Neuron (in vitro differentiated cells): ENCODE measurements around the gene CDCA3.

Experiments used
- H2AFZ ChIP-seq: one replicate; pipeline ENCODE4 v1.6.1; 2013; ENCODE audit warnings: low read depth, mild to moderate bottlenecking, inconsistent platforms, low read length, moderate library complexity
- H3K27me3 ChIP-seq: one replicate; pipeline ENCODE4 v1.6.1; 2013; ENCODE audit warnings: low read length; ENCODE audit not compliant: insufficient read depth
- H3K36me3 ChIP-seq: one replicate; pipeline ENCODE4 v1.6.1; 2013; ENCODE audit warnings: low read length; ENCODE audit not compliant: insufficient read depth
- H3K4me1 ChIP-seq: one replicate; pipeline ENCODE4 v1.6.1; 2013; ENCODE audit warnings: low read length; ENCODE audit not compliant: insufficient read depth
- H3K4me3 ChIP-seq: 2 replicates; pipeline ENCODE4 v1.5.1; 2013; ENCODE audit warnings: mild to moderate bottlenecking, low read length, moderate library complexity
- H3K9me3 ChIP-seq: one replicate; pipeline ENCODE4 v1.6.1; 2013; ENCODE audit warnings: low read length

Gene CDCA3

DNA sequence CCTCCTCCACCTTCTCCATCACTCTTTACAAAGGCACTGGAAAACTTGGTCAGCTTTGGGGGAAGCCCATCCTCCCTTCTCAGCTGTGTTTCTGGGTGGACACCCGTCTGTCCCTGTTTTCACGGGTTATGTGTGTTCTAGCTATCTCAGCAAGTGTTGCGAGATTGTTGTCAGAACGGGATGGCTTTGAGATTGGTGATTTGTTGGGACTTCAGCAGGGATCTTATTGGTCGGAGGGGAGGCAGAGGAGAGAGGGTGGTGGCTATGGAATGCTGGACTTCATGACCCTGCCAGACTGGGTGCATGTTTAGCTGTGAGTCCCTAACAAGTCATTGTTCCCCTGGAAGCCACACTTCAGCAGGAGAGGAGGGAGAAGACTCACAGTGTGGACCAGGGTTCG, 3.0 kb upstream of the CDCA3 start:
- no peaks in the 10 kb centered on the region for H3K27me3 ChIP-seq
- H3K36me3 ChIP-seq: peaks cover 44% of the 10 kb centered on the region
- no peaks in the 10 kb centered on the region for H3K9me3 ChIP-seq
- no peak overlapping the region for H2AFZ ChIP-seq
- H3K4me1 ChIP-seq: peaks cover 27% of the 10 kb centered on the region
- H3K4me3 ChIP-seq: no peak overlapping the region

DNA sequence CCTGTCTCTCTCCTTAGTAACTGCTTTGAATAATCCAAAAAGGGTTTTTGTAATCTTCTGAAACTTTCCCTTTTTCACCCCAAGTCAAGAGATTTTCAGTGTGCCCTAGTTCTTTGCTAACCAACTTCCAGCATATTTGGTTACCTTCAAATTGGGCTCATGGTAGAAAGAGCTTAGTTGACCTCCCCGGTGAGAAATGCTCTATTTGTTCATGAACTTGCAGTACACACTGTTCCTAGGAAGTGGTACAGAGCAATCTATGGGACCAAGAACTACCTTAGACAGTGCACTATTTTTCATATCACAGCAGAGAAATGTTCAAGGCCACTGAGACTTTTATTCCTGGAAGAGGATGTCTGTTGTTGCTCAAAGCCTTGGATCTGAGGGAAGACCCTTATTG, 2.5 kb upstream of the CDCA3 start:
- peaks cover 43% of the 10 kb centered on the region for H3K36me3 ChIP-seq
- peaks cover 27% of the 10 kb centered on the region for H3K4me1 ChIP-seq
- no peaks in the 10 kb centered on the region for H3K27me3 ChIP-seq
- H3K4me3 ChIP-seq: peak overlapping the region; percentile 59
- no peaks in the 10 kb centered on the region for H3K9me3 ChIP-seq
- H2AFZ ChIP-seq: no peak overlapping the region

DNA sequence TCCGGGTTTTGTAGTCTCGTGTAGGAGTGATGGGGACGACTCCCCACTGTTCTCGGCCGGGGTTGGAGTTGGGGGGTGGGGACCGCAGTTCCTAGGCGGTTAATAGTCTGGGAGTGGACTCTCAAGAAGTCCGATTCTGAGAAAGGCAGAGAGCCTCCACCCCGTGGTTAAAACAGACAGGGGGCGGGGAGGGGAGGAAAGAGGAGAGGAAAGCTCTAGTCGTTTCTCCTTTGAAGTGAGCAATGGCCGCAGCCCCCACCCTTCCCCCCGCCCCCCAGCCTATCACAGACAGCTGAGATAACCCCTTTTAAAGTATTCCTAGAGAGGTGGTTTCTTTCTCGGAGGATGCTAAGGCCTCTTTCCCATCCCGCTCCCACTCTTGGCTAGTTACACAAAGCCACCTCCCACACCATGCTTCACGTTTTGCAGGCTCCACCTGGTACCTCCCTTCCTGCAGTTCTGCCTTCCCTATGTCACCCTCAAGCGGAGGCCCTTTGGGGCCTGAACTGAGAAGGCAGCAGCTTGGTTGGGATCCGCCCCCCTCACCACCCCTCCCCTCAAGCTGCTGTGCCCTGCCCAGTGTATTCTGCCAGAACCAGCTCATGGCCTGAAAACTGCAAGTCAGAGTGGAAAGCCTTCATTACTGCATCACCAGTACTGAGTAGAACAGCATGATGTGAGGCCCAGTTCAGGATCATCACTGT, 1.7 kb upstream of the CDCA3 start:
- H3K9me3 ChIP-seq: no peaks in the 10 kb centered on the region
- peak overlapping the region; percentile 59 for H3K4me3 ChIP-seq
- H3K27me3 ChIP-seq: no peaks in the 10 kb centered on the region
- H2AFZ ChIP-seq: no peak overlapping the region
- peaks cover 41% of the 10 kb centered on the region for H3K36me3 ChIP-seq
- peaks cover 27% of the 10 kb centered on the region for H3K4me1 ChIP-seq

DNA sequence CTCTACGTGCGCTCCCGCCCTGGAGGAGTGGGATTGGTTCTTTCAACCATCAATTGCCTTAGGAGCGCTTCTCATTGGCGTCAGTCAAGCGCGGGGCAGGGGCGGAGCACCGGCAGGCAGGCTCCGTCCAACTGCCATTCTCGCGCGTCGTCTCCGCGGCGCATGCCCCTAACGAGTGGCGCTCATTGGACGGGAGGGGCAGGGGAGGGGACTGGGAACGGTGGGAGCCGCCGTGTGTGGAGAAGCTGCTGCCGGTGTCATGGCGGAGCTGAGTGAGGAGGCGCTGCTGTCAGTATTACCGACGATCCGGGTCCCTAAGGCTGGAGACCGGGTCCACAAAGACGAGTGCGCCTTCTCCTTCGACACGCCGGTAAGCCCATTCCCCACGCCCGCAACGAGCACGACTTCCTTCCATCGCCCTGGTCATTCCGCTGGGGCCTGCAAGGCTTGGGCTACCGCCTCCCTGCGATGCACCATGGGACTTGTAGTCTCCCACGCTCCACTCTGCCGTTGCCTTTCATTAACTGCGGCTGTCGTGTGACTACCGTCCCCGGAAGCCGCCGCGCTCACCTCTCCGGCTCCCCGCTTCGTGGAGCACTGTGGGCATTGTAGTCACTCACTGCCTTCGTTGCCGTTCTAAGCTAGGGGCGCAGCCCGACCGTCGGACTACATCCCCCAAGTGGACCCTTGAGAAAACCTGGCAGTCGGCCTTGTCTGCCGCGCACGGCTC, 1.0 kb upstream of the CDCA3 start, which contains the start of gene USP5:
Gene USP5, plus strand, starts transcription at position 230 of the 730 bp plus-strand sequence. Its CDS starts 30 bp downstream, at position 260.
- Histone ChIP-seq H3K4me3 (peak within 1 kb of the TSS; percentile 59), H2AFZ (peak within 1 kb of the TSS; percentile 8), H3K4me1 (peaks cover 27% of the 10 kb centered on the region), H3K36me3 (peaks cover 41% of the 10 kb centered on the region), H3K27me3 (no peaks in the 10 kb centered on the region), H3K9me3 (no peaks in the 10 kb centered on the region)

DNA sequence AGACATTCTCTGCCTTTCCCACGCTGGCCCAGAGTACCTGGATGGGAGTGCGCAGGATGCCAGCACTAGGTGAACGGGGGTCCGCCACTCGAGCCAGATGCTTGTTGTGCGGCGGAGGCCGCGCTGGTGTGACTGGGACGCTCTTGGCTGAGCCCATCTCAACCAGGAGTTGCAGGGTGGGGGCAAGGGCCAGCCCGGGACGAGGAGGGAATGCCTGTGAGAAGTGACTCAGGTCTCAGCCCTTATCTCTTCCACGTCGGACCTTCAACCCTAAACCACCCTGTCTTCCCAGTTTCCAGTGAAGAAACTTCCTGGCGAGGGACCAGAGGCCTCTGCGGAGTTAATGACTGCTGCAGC, 312 bp downstream of the CDCA3 start:
- Histone ChIP-seq H3K4me3 (peak overlapping the region; percentile 59), H3K36me3 (peaks cover 43% of the 10 kb centered on the region)

DNA sequence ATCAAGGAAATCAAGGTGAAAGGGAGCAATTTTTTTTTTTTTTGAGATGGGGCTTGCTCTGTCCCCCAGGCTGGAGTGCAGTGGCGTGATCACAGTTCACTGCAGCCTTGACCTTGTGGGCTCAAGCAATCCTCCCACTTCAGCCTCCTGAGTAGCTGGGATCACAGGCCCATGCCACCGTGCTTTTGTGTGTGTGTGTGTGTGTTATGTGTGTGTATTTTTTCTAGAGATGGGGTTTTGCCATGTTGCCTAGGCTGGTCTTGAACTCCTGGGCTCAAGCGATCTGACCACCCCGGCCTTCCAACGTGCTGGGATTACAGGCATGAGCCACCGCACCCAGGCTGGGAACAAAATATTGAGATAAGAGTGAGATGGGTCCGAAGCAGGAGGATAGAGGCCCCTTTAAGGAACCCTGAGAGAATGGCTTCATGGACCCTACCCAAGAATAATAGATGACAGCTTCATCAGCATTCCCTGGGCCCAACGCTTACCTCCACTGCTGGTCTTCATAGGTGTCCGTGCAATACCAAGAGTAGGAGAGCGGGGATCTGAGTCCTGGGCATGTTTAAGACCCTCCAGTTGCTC, 1.0 kb downstream of the CDCA3 start:
- H3K9me3 ChIP-seq: no peaks in the 10 kb centered on the region
- peaks cover 46% of the 10 kb centered on the region for H3K36me3 ChIP-seq
- peaks cover 27% of the 10 kb centered on the region for H3K4me1 ChIP-seq
- H2AFZ ChIP-seq: no peak overlapping the region
- peak overlapping the region; percentile 59 for H3K4me3 ChIP-seq
- H3K27me3 ChIP-seq: no peaks in the 10 kb centered on the region

More for the DNA sequence above, 312 bp downstream of the CDCA3 start:
- Histone ChIP-seq H2AFZ (no peak overlapping the region), H3K9me3 (no peaks in the 10 kb centered on the region), H3K4me1 (peaks cover 27% of the 10 kb centered on the region), H3K27me3 (no peaks in the 10 kb centered on the region)

DNA sequence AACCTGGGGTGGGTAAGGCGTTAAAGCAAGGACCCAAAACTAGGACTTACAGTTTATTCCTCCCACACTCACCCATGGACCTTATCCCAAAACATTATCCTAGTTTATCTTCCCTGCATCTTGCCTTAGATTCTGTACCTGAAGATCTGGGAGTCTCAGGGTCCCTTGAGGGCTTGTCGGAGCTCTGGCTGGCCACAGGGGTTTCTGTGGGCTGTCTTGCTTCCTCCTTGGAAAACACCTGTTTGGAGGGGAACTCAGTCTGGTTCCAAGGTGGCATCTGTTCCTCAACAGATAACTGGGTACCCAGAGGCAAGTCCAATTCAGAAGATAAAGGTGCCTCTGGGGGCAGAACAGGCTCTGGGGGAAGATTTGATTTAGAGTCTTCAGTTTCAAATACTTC, 1.7 kb downstream of the CDCA3 start:
- Histone ChIP-seq H3K4me3 (no peak overlapping the region), H2AFZ (no peak overlapping the region), H3K27me3 (no peaks in the 10 kb centered on the region), H3K4me1 (peaks cover 27% of the 10 kb centered on the region), H3K9me3 (no peaks in the 10 kb centered on the region), H3K36me3 (peaks cover 52% of the 10 kb centered on the region)

DNA sequence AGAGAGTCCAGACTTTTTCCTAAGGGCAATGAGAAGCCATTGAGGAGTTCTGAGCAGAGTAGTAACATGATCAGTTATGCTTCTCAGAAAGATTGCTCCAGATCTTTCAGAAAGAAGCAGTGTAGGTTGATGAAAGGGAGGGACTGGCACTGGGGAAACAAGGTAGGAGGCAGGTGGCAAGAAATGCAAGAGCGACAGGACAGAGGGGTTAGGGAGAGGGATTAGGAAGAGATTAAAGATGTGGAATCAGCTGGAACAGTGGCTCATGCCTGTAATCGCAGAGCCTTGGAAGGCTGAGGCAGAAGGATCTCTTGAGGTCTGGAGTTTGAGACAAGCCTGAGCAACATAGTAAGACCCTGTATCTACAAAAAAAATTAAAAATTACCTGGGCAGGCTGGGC, 3.4 kb downstream of the CDCA3 start:
- no peaks in the 10 kb centered on the region for H3K27me3 ChIP-seq
- no peaks in the 10 kb centered on the region for H3K9me3 ChIP-seq
- no peak overlapping the region for H3K4me3 ChIP-seq
- peaks cover 12% of the 10 kb centered on the region for H3K4me1 ChIP-seq
- H2AFZ ChIP-seq: no peak overlapping the region
- peaks cover 66% of the 10 kb centered on the region for H3K36me3 ChIP-seq

DNA sequence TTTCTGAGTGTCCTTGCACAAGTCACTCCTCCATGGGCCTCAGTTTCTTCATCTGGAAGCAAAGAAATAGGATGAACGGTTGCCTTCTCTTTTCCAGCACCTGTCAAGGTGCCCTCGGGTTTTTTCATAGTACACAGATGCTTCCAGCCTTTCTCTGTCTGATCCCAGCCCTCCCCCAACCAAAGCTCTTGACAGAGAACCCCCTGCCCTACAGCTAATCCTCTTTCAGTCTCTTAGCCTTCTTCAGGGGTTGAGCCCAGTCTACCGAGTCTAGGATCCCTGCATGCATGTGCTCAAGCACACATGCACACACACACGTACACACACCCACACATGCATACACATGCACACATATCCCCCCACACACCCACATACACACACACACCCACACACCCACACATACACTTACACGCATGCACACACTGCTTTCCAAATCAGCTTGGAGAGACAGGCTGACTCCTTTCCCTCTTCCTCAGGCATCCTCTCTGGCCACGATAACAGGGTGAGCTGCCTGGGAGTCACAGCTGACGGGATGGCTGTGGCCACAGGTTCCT, 4.7 kb downstream of the CDCA3 start:
- Histone ChIP-seq H3K9me3 (no peaks in the 10 kb centered on the region), H3K27me3 (no peaks in the 10 kb centered on the region), H3K4me1 (peaks cover 12% of the 10 kb centered on the region), H3K4me3 (no peak overlapping the region), H2AFZ (no peak overlapping the region), H3K36me3 (peaks cover 74% of the 10 kb centered on the region)

DNA sequence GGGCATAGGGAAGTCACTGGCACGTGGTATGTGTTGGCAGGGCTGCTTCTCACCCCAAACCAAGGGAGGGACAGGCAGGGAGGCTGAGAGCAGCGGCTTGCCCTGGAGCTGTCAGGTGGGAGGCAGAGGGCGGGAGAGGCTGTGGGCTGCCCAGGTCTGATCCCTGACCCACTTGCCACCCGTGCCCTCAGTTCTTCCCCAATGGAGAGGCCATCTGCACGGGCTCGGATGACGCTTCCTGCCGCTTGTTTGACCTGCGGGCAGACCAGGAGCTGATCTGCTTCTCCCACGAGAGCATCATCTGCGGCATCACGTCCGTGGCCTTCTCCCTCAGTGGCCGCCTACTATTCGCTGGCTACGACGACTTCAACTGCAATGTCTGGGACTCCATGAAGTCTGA, 5.7 kb downstream of the CDCA3 start:
- H2AFZ ChIP-seq: no peak overlapping the region
- H3K4me1 ChIP-seq: peaks cover 7% of the 10 kb centered on the region
- H3K9me3 ChIP-seq: no peaks in the 10 kb centered on the region
- H3K27me3 ChIP-seq: no peaks in the 10 kb centered on the region
- peaks cover 74% of the 10 kb centered on the region for H3K36me3 ChIP-seq
- H3K4me3 ChIP-seq: no peak overlapping the region

DNA sequence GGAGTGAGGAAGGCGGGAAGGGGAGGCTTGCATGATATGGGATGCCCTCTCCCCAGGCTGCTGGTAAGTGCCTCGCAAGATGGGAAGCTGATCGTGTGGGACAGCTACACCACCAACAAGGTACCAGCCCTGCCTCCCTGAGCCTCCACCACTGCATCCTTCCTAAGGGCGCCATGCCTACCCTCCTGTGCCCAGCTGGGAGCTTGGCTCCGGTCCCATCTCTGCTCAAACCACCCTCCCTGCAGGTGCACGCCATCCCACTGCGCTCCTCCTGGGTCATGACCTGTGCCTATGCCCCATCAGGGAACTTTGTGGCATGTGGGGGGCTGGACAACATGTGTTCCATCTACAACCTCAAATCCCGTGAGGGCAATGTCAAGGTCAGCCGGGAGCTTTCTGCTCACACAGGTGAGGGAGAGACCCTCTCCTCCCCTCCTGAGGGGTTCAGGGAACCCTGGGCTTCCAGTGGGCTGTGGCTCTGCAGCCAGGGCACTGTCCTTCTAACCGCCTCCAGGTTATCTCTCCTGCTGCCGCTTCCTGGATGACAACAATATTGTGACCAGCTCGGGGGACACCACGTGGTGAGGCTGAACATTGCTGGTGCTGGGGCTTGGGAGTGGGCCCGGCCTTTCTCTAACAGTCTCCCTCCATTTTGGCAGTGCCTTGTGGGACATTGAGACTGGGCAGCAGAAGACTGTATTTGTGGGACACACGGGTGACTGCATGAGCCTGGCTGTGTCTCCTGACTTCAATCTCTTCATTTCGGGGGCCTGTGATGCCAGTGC, 7.8 kb downstream of the CDCA3 start:
- H3K9me3 ChIP-seq: no peaks in the 10 kb centered on the region
- no peaks in the 10 kb centered on the region for H3K27me3 ChIP-seq
- H2AFZ ChIP-seq: no peak overlapping the region
- H3K4me3 ChIP-seq: no peak overlapping the region
- peaks cover 75% of the 10 kb centered on the region for H3K36me3 ChIP-seq
- H3K4me1 ChIP-seq: peaks cover 8% of the 10 kb centered on the region

DNA sequence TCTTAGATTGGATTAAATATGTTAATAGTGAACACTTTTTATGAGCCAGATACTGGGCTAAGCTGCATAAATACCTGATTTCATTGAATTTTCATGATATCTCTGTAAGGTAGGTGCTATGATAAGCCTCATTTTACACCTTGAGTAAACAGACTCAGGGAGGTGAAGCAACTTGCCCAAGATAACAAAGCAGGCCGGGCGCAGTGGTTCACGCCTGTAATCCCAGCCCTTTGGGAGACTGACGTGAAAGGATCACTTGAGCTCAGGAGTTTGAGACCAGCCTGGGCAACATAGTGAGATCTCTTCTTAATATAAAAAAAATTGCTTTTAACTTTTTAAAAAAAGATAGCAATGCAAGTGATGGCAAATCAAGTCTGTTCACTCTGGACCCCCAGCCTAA, 9.0 kb downstream of the CDCA3 start:
- H3K4me3 ChIP-seq: no peak overlapping the region
- peaks cover 8% of the 10 kb centered on the region for H3K4me1 ChIP-seq
- H3K36me3 ChIP-seq: peaks cover 77% of the 10 kb centered on the region
- no peaks in the 10 kb centered on the region for H3K9me3 ChIP-seq
- H3K27me3 ChIP-seq: no peaks in the 10 kb centered on the region
- H2AFZ ChIP-seq: no peak overlapping the region
